Parathyroid adenoma (tissue), 2 donors: ENCODE data around the gene ATP13A3.
"Not testable (repeated sequence)": the region's sequence is repeated elsewhere in the genome, so short reads cannot be mapped to it uniquely, and the experiment has no call there.

Experiments used
- H2AFZ ChIP-seq: fragments of 300-600 bp; sonication (generic); one replicate; pipeline ENCODE4 v1.7.0; 2017; ENCODE audit warnings: antibody characterized with exemption, mild to moderate bottlenecking
- H3K27ac ChIP-seq: fragments of 300-600 bp; sonication (generic); one replicate; pipeline ENCODE4 v1.7.0; 2017
- H3K27me3 ChIP-seq: fragments of 300-600 bp; sonication (generic); one replicate; pipeline ENCODE4 v1.7.0; 2017; ENCODE audit warnings: low read length; ENCODE audit not compliant: control insufficient read depth, insufficient read depth
- H3K36me3 ChIP-seq: fragments of 300-600 bp; sonication (generic); one replicate; pipeline ENCODE4 v1.7.0; 2017; ENCODE audit warnings: low read length; ENCODE audit not compliant: control insufficient read depth, insufficient read depth
- H3K4me1 ChIP-seq: fragments of 300-600 bp; sonication (generic); one replicate; pipeline ENCODE4 v1.7.0; 2017; ENCODE audit warnings: control low read depth
- H3K4me2 ChIP-seq: fragments of 300-600 bp; sonication (generic); one replicate; pipeline ENCODE4 v1.7.0; 2017; ENCODE audit warnings: low read length
- H3K4me3 ChIP-seq: fragments of 300-600 bp; sonication (generic); one replicate; pipeline ENCODE4 v1.7.0; 2017; ENCODE audit warnings: low read depth, low read length
- H3K79me2 ChIP-seq: fragments of 300-600 bp; sonication (generic); one replicate; pipeline ENCODE4 v1.7.0; 2017; ENCODE audit warnings: control low read depth
- H3K9ac ChIP-seq: fragments of 300-600 bp; sonication (generic); one replicate; pipeline ENCODE4 v1.7.0; 2017; ENCODE audit warnings: mild to moderate bottlenecking
- H3K9me3 ChIP-seq: fragments of 300-600 bp; sonication (generic); one replicate; pipeline ENCODE4 v1.7.0; 2017; ENCODE audit warnings: low read length; ENCODE audit not compliant: control insufficient read depth
- CTCF ChIP-seq: fragments of 300-600 bp; sonication (generic); IDR thresholded peaks from one replicate; pipeline ENCODE4 v1.7.0; 2017; ENCODE audit warnings: antibody characterized with exemption, mild to moderate bottlenecking
- donor health status: primary hyperparathyroidism.

The ATP13A3 gene

GRCh38 chr3:194526164-194526563 lies 39.4 kb upstream of the ATP13A3 start:
- H3K36me3 ChIP-seq, result no peaks in the 10 kb centered on the region
- no peaks in the 10 kb centered on the region for H3K9me3 ChIP-seq
- no peak overlapping the region for H2AFZ ChIP-seq
- H3K79me2 ChIP-seq, result no peaks in the 10 kb centered on the region
- no peaks in the 10 kb centered on the region for H3K4me1 ChIP-seq
- no peak overlapping the region for H3K4me3 ChIP-seq
- no peak for TF ChIP-seq CTCF
- no peak overlapping the region for H3K4me2 ChIP-seq
- H3K9ac ChIP-seq, result no peak overlapping the region
- no peaks in the 10 kb centered on the region for H3K27me3 ChIP-seq
- no peak overlapping the region for H3K27ac ChIP-seq

GRCh38 chr3:194522579-194523046 lies 35.8 kb upstream of the ATP13A3 start:
- H3K4me3 ChIP-seq, result no peak overlapping the region
- no peak for TF ChIP-seq CTCF
- no peak overlapping the region for H3K4me2 ChIP-seq

GRCh38 chr3:194521510-194522260 lies 34.9 kb upstream of the ATP13A3 start:
- Histone ChIP-seq H2AFZ (no peak overlapping the region), H3K27me3 (no peaks in the 10 kb centered on the region), H3K4me2 (no peak overlapping the region), H3K79me2 (no peaks in the 10 kb centered on the region), H3K36me3 (no peaks in the 10 kb centered on the region), H3K4me3 (no peak overlapping the region), H3K27ac (no peak overlapping the region), H3K4me1 (no peaks in the 10 kb centered on the region), H3K9me3 (no peaks in the 10 kb centered on the region), H3K9ac (no peak overlapping the region)
- no peak for TF ChIP-seq CTCF

More at GRCh38 chr3:194522579-194523046, 35.8 kb upstream of the ATP13A3 start:
- Histone ChIP-seq H3K9me3 (no peaks in the 10 kb centered on the region), H3K36me3 (no peaks in the 10 kb centered on the region), H3K4me1 (no peaks in the 10 kb centered on the region), H2AFZ (no peak overlapping the region), H3K27ac (no peak overlapping the region), H3K27me3 (no peaks in the 10 kb centered on the region), H3K9ac (no peak overlapping the region), H3K79me2 (no peaks in the 10 kb centered on the region)

- H3K27me3 ChIP-seq, H3K4me1 ChIP-seq, H3K27ac ChIP-seq, H2AFZ ChIP-seq, H3K36me3 ChIP-seq, H3K9me3 ChIP-seq, H3K4me2 ChIP-seq, H3K79me2 ChIP-seq, H3K9ac ChIP-seq, H3K4me3 ChIP-seq: not testable (repeated sequence)
These were observed 33.9 kb upstream of the ATP13A3 start for GRCh38 chr3:194520682-194521162.

- H3K36me3 ChIP-seq, H3K9ac ChIP-seq, H3K79me2 ChIP-seq, H2AFZ ChIP-seq, H3K9me3 ChIP-seq, H3K27me3 ChIP-seq, H3K27ac ChIP-seq, H3K4me3 ChIP-seq, H3K4me1 ChIP-seq, H3K4me2 ChIP-seq: not testable (repeated sequence)
These were observed 33.4 kb upstream of the ATP13A3 start for GRCh38 chr3:194520201-194520600.
